CD14-positive monocyte (primary cell): ENCODE measurements around the gene ADGRE3. TPM values are rescaled to one million over a fixed set of nuclear protein-coding genes. Genes with fewer than 3 reads are reported as not detected.

Experiments used
- DNase-seq, 3 donors: peaks; one replicate each; pipeline ENCODE4 v3.0.0-alpha.2; 2011 to 2022
- H2AFZ ChIP-seq: 2 replicates; pipeline ENCODE4 v1.6.0; 2012; ENCODE audit warnings: mild to moderate bottlenecking, low read depth, low read length, inconsistent platforms; ENCODE audit not compliant: insufficient read depth, poor library complexity, severe bottlenecking
- H3K27ac ChIP-seq, 2 donors: 1 replicate in 1 of 2; 2 replicates in 1 of 2; pipeline ENCODE4 v1.5.1; 2012 to 2013; ENCODE audit warnings: low read length in 2 of 2, control low read depth in 1 of 2, inconsistent platforms in 1 of 2, low read depth in 1 of 2, mild to moderate bottlenecking in 1 of 2
- H3K27me3 ChIP-seq, 2 donors: one replicate each; pipeline versions ENCODE4 v1.6.0 to v1.6.1; 2011 to 2013; ENCODE audit warnings: low read length in 2 of 2; ENCODE audit not compliant: control insufficient read depth in 2 of 2, insufficient read depth in 2 of 2
- H3K36me3 ChIP-seq, 2 donors: replicated peaks in 1 of 2; 1 replicate in 1 of 2; 2 replicates in 1 of 2; pipeline versions ENCODE4 v1.5.1 to v1.6.1; 2012 to 2013; ENCODE audit warnings: low read length in 2 of 2, control low read depth in 1 of 2, inconsistent platforms in 1 of 2, mild to moderate bottlenecking in 1 of 2; ENCODE audit not compliant: insufficient read depth in 2 of 2, control insufficient read depth in 1 of 2
- H3K4me1 ChIP-seq, 2 donors: 1 replicate in 1 of 2; 2 replicates in 1 of 2; pipeline versions ENCODE4 v1.5.1 to v1.6.1; 2012 to 2013; ENCODE audit warnings: low read length in 2 of 2, control low read depth in 1 of 2, inconsistent platforms in 1 of 2, mild to moderate bottlenecking in 1 of 2, moderate library complexity in 1 of 2; ENCODE audit not compliant: insufficient read depth in 2 of 2, control insufficient read depth in 1 of 2
- H3K4me2 ChIP-seq: replicated peaks from 2 replicates; pipeline ENCODE3; 2012; ENCODE audit warnings: low read length, moderate library complexity, mild to moderate bottlenecking; ENCODE audit not compliant: poor library complexity, severe bottlenecking; ENCODE audit errors: extremely low read depth
- H3K4me3 ChIP-seq, 3 experiments: fragments of 200-600 bp in 1 of 3; sonication (generic) in 1 of 3; replicated peaks in 1 of 3; 1 replicate in 2 of 3; 2 replicates in 1 of 3; pipeline ENCODE4 v1.5.1; 2011 to 2013; ENCODE audit warnings: low read length in 3 of 3, mild to moderate bottlenecking in 3 of 3, control low read depth in 2 of 3, low read depth in 2 of 3, inconsistent platforms in 1 of 3, moderate library complexity in 1 of 3
- H3K79me2 ChIP-seq: 2 replicates; pipeline ENCODE4 v1.6.0; 2012; ENCODE audit warnings: mild to moderate bottlenecking, control low read depth, inconsistent platforms, low read length, moderate library complexity; ENCODE audit not compliant: insufficient read depth
- H3K9ac ChIP-seq: 2 replicates; pipeline ENCODE4 v1.6.0; 2017; ENCODE audit warnings: low read length, mild to moderate bottlenecking; ENCODE audit not compliant: insufficient read depth, poor library complexity, severe bottlenecking
- H3K9me3 ChIP-seq, 2 donors: replicated peaks in 1 of 2; 1 replicate in 1 of 2; 2 replicates in 1 of 2; pipeline versions ENCODE4 v1.5.1 to v1.6.1; 2012 to 2013; ENCODE audit warnings: low read length in 2 of 2, control low read depth in 1 of 2; ENCODE audit not compliant: control insufficient read depth in 1 of 2, insufficient read depth in 1 of 2
- H4K20me1 ChIP-seq: 2 replicates; pipeline ENCODE4 v1.6.0; 2012; ENCODE audit warnings: mild to moderate bottlenecking, low read length, control low read depth, moderate library complexity; ENCODE audit not compliant: insufficient read depth
- H3K27ac Mint-ChIP-seq, 7 donors: one replicate each; pipeline ENCODE4 v1.8.0; 2020; ENCODE audit warnings: mild to moderate bottlenecking in 7 of 7, mixed read lengths in 7 of 7, moderate library complexity in 6 of 7, inconsistent platforms in 2 of 7
- H3K27me3 Mint-ChIP-seq, 3 donors: one replicate each; pipeline ENCODE4 v1.8.0; 2021 to 2022; ENCODE audit warnings: low read depth in 3 of 3, mild to moderate bottlenecking in 3 of 3, mixed read lengths in 3 of 3, moderate library complexity in 3 of 3, inconsistent platforms in 1 of 3
- H3K36me3 Mint-ChIP-seq, 2 donors: one replicate each; pipeline ENCODE4 v1.8.0; 2020; ENCODE audit warnings: mixed read lengths in 2 of 2, inconsistent platforms in 1 of 2, mild to moderate bottlenecking in 1 of 2
- H3K4me1 Mint-ChIP-seq: one replicate; pipeline ENCODE4 v1.8.0; 2020; ENCODE audit warnings: mild to moderate bottlenecking, mixed read lengths
- H3K4me3 Mint-ChIP-seq, 2 donors: one replicate each; pipeline ENCODE4 v1.8.0; 2020; ENCODE audit warnings: mild to moderate bottlenecking in 2 of 2, mixed read lengths in 2 of 2, moderate library complexity in 1 of 2
- H3K9me3 Mint-ChIP-seq, 7 donors: one replicate each; pipeline ENCODE4 v1.8.0; 2020 to 2022; ENCODE audit warnings: mixed read lengths in 7 of 7, mild to moderate bottlenecking in 6 of 7, moderate library complexity in 6 of 7, inconsistent platforms in 2 of 7
- CTCF ChIP-seq: fragments of 200-600 bp; IDR thresholded peaks from one replicate; pipeline ENCODE4 v1.8.0; 2022; ENCODE audit warnings: antibody characterized with exemption, mild to moderate bottlenecking
- WGBS: methylation state at CpG from one replicate; pipeline ENCODE4 v1.1.5; 2013; ENCODE audit warnings: missing lambda C conversion rate; ENCODE audit not compliant: insufficient coverage; 5-methylcytosine and 5-hydroxymethylcytosine counted together
- intact Hi-C, 2 donors: fragments of 100-400 bp; cut with micrococcal nuclease; formaldehyde crosslinking; loops; one replicate each; pipeline versions ENCODE4 v1.15.0 to v1.15.1; 2023
- polyA plus RNA-seq, 3 donors: library from polyadenylated mRNA; depleted of rRNA in 1 of 3; unstranded in 2 of 3; stranded (reverse) in 1 of 3; fragments of 300-500 nt in 2 of 3; fragments of >200 nt in 1 of 3; fragmentation: Illumina TruSeq in 2 of 3; gene quantifications; 1 replicate in 2 of 3; 2 replicates in 1 of 3; pipeline ENCODE4 v1.2.3, GENCODE V29; 2012 to 2021
- small RNA-seq: library from RNA; depleted of rRNA; stranded (forward); fragments of <200 nt; gene quantifications from one replicate; pipeline ENCODE3, GENCODE V24; 2012; ENCODE audit warnings: low read depth; ENCODE audit not compliant: insufficient read length

Gene ADGRE3
- polyA plus RNA-seq, 3 donors, result 27.3 to 92.0 (median 28.3) TPM

- peak overlapping the region in 1 of 2 donors; percentile 88 for H3K27ac ChIP-seq
- H3K4me1 ChIP-seq, result peaks cover 27 to 31% of the 10 kb centered on the region in 2 donors
- H3K27me3 Mint-ChIP-seq, result no peaks in the 10 kb centered on the region
- no peak for DNase-seq
- H3K36me3 Mint-ChIP-seq, result peaks cover 15 to 32% of the 10 kb centered on the region in 2 donors
- peak overlapping the region; percentile 91 to 94 for H3K4me3 Mint-ChIP-seq
- H3K9ac ChIP-seq, result peak overlapping the region; percentile 80
- peaks cover 10 to 16% of the 10 kb centered on the region in 2 donors for H3K36me3 ChIP-seq
- intact Hi-C loops, result loop anchor here (5.0 to 10.0 kb wide), 3 partner anchors 101 to 204 kb away; partner anchors contain the start of genes ADGRE2 (in 1 of the 2) and ADGRE3 (in 1 of the 2)
- H2AFZ ChIP-seq, result peak overlapping the region; percentile 100
- H4K20me1 ChIP-seq, result peaks cover 37% of the 10 kb centered on the region
- no peak for TF ChIP-seq CTCF
- H3K9me3 Mint-ChIP-seq, result no peaks in the 10 kb centered on the region
- H3K4me3 ChIP-seq, result peak overlapping the region; percentile 58 to 97 (median 97)
- H3K9me3 ChIP-seq, result no peaks in the 10 kb centered on the region
- no peaks in the 10 kb centered on the region for H3K27me3 ChIP-seq
- peak overlapping the region in 5 of 7 donors; percentile 59 to 95 (median 91) for H3K27ac Mint-ChIP-seq
- H3K4me2 ChIP-seq, result peak overlapping the region; percentile 96
- peaks cover 42% of the 10 kb centered on the region for H3K4me1 Mint-ChIP-seq
- 47% methylated on average over 13 of the region's 22 CpGs for WGBS
- peaks cover 40% of the 10 kb centered on the region for H3K79me2 ChIP-seq
Observed at GRCh38 chr19:14570864-14571527, 103.6 kb downstream of the ADGRE3 start.

Small RNAs within 50 kb of the gene (small RNA-seq; reads per million reads assigned to genes)
- gene AC022149.2 (not detected), gene RN7SL842P (not detected)

Other genes with a start within 250 kb of the ADGRE3 start
- 100 to 1,000 TPM in 1 of 3 donors, 10 to 100 TPM in 2; 49.5 to 119 (median 49.6) TPM for gene PKN1, start 241.5 kb downstream of the ADGRE3 start, polyA plus RNA-seq
- gene PTGER1, start 199.5 kb downstream of the ADGRE3 start, polyA plus RNA-seq, result not detected
- gene GIPC1, start 178.7 kb downstream of the ADGRE3 start, polyA plus RNA-seq, result 1 to 10 TPM; 4.0 to 6.2 (median 4.8) TPM
- gene DNAJB1, start 156.4 kb downstream of the ADGRE3 start, polyA plus RNA-seq, result 100 to 1,000 TPM in 1 of 3 donors, 10 to 100 TPM in 2; 59.3 to 107 (median 70.9) TPM
- 10 to 100 TPM; 59.8 to 79.6 (median 76.7) TPM for gene TECR, start 145.2 kb downstream of the ADGRE3 start, polyA plus RNA-seq
- gene NDUFB7, start 102.8 kb downstream of the ADGRE3 start, polyA plus RNA-seq, result 100 to 1,000 TPM; 137 to 313 (median 204) TPM
- 1 to 10 TPM in 2 of 3 donors, under 1 TPM in 1; 0.62 to 3.4 (median 2.6) TPM for gene CLEC17A, start 91.8 kb downstream of the ADGRE3 start, polyA plus RNA-seq
- 10 to 100 TPM in 1 of 3 donors, 1 to 10 TPM in 2; 7.6 to 43.0 (median 9.3) TPM for gene ZNF333, start 15.2 kb upstream of the ADGRE3 start, polyA plus RNA-seq
- gene ADGRE2, start 103.7 kb upstream of the ADGRE3 start, polyA plus RNA-seq, result 10 to 100 TPM; 13.1 to 91.1 (median 47.6) TPM
- gene OR7A5, start 160.3 kb upstream of the ADGRE3 start, polyA plus RNA-seq, result not detected
- gene OR7C1, start 160.3 kb upstream of the ADGRE3 start, polyA plus RNA-seq, result under 1 TPM in 2 of 3 donors, not detected in 1; 0.02 to 0.15 TPM
- not detected for gene OR7A10, start 174.1 kb upstream of the ADGRE3 start, polyA plus RNA-seq
- gene OR7A17, start 211.3 kb upstream of the ADGRE3 start, polyA plus RNA-seq, result not detected